ENCODE measurements around the gene TRIM46.
"Not testable (repeated sequence)": the region's sequence is repeated elsewhere in the genome, so short reads cannot be mapped to it uniquely, and the experiment has no call there.

TRIM46 gene

DNA sequence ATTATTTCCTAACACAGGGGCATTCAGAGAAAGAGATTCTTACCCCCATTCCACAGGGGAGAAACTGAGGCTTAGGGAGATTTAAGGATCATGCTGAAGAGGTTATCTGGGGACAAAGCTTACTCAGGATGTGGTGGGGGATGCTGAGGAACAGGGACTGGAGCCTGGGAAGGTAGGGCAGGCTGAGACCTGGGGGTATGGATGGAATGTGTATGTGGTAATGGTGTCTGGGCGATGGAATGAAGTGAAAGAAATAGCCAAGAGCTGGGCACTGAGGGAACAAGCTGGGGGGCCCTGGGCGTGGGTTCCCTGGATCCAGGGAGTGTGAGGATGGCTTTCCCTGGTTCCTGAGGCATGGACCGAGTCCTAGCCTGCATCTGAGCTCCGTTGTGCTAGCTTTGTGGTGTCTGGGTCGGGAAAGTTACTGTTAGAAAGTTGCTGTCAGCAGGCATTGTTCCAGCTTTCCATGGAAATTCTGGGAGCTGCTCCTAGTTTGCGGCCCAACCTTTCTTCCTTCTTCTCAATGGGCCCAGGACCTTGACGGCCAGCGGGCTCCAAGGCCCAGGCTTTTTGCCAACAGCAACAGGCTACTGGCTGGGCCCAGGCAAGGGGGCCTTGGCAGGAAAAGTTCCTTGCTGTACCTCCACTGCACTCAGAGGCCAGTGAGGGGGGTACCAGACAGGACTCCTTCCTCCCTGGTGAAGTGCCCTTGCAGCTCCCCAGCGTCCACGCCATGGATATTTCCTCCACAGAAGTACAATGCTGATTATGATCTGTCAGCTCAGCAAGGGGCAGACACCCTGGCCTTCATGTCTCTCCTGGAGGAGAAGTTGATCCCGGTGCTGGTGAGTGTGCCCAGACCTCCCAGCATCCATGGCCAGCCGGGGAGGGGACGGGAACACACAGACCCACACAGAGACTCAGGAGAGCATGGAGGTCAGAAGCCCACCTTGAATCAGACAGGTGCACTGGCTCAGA lies 58.6 kb downstream of the TRIM46 start:
- DNase-seq: not testable (repeated sequence)

DNA sequence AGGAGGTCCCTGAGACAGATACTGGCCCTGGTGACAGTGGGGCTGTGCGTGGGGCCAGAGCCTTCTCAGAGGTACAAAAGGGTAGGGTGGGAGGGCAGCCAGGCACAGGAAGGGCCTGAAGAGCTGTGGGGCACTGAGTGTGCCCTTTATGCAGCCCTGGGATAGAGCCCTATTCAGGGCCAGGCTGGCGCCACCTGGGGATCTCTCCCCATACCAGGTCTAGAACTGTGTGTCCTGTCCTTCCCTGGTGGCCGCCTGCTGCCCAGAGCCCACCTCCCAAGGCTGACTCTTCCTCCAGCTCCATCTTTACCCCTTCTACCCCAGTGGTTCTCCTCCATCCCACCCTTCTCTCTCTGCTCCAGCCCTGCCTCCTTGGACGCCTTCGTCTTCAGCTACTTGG lies 59.9 kb downstream of the TRIM46 start:
- not testable (repeated sequence) for DNase-seq

Data from inflammatory macrophage (primary cell).